Activated CD8-positive, alpha-beta memory T cell treated with anti-CD3 and anti-CD28 coated beads for 4 hours (primary cell): ENCODE measurements around the gene VAT1L.

Source experiments
- DNase-seq, 2 donors: peaks; one replicate each; pipeline ENCODE4 v3.0.0-alpha.2; 2020; ENCODE audit warnings: low read depth in 2 of 2

VAT1L gene, protein sequence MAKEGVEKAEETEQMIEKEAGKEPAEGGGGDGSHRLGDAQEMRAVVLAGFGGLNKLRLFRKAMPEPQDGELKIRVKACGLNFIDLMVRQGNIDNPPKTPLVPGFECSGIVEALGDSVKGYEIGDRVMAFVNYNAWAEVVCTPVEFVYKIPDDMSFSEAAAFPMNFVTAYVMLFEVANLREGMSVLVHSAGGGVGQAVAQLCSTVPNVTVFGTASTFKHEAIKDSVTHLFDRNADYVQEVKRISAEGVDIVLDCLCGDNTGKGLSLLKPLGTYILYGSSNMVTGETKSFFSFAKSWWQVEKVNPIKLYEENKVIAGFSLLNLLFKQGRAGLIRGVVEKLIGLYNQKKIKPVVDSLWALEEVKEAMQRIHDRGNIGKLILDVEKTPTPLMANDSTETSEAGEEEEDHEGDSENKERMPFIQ

DNA sequence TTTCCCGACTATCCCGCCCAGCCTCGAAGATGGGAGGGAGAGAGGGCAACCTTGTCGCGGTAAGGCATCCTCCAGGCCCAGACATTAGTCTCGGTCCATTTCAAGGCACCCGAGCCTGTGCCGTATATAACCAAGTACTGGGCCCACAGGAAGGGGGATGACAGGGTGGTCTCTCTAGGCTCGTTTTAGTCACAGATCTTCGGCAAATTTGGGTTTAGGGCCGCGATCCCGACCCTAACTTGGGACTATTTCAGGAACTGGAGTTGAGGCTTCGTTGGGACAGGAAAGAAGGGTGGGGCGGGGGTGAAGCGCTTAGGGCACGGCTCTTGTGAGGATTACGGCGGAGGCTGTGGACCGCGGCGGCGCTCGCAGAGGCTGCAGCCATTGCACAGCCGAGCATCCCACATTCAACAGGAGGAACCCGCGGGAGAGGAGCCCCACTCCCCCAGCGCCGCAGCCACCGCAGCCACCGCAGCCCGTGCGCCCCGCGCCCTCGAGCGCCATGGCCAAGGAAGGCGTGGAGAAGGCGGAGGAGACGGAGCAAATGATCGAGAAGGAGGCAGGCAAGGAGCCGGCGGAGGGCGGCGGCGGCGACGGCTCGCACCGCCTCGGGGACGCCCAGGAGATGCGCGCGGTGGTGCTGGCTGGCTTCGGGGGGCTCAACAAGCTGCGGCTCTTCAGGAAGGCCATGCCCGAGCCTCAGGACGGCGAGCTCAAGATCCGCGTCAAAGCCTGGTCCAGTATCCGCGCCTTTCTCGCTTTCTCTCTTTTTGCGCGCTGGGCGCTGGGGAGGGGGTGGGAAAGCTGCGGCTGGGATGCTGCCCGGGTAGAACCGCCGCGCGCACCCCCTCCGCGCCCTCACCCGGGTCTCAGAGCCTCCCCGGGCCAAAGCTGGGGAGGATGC lies at the start of gene VAT1L:
TSS of gene VAT1L (plus strand) at position 384 of the 904 bp plus-strand sequence. CDS start at position 503, 119 bp downstream.
- no peak for DNase-seq

DNA sequence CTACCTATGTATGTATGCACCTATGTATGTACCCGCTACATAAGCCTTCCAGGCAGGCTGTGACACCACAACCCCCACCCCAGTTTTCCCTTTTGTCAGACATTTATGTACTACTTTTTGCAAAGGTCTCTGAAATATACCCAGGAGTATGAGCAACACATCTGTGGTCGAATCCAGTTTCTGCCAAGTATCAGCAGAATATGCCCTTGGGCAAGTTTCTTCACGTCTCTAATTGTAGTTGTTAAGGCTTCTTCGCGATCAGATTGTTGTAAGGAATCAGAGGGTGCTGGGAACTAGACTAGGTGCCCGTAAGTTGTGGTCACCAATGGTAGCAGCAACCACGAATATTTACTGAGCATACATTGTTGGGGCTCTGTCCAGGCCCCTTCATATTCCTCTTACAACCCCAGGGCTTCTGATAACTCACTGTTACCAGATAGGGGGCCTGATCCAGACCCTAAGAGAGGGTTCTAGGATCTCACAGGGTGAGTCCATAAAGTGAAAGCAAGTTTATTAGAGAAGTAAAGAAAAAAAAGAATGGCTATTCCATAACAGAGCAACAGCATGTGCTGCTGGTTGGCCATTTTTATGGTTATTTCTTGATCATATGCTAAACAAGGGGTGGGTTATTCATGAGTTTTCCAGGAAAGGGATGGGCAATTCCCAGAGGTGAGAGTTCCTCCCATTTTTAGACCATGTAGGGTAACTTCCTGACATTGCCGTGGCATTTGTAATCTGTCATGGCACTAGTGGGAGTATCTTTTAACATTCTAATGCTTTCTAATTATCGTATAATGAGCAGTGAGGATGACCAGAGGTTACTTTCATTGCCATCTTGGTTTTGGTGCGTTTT lies 49.4 kb upstream of the VAT1L start:
- DNase-seq, result no peak

DNA sequence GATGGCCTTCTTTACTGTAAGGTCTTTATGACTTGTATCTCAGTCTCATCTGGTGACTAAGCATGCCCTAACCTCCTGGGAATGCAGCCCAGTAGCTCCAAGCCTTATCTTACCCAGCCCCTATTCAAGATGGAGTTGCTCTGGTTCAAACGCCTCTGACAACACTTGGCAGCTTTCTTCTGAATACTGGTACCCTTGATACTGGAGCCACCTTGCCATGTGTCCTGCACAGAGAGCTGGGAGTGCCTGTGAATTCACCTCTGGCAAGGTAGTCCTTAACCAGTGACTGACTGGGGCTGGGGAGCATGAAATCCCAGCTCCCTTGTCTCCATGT lies 48.8 kb upstream of the VAT1L start:
- DNase-seq, result no peak

DNA sequence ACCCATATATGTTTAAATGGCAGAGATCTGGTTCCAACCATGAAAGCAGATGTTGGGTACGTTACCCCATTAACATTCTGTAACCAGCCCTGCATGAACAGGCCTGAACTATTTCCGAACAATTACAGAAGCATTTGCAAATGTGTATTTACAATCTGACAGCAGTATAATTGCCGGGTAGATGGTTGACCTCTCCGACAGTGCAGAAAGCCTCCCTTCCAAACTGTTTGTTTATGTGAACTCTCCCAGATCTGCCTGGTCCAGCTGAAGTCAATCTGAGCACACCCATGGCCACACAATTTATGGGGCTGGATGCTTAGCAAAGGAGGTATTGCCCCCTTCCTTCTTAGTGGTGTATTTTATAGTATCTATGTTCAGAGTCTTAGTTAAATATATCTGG lies 44.2 kb upstream of the VAT1L start:
- no peak for DNase-seq

DNA sequence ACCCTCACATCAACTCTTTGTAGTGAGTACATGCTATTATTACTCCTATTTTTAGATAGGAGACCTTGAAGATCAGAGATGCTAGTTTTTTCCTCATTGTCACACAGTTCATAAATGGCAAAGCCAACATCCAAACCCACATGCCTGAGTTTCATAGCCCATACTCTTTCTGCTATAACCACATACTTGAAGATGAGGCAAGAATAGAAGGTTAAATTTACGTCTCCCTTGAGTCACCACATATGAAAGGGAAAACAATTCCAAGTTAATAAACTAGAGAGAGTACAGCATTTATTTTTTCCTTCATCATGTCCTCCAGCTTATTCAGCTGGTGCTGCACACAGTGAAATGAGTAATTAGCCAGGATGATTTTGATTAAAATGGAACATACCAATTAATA lies 42.4 kb upstream of the VAT1L start:
- no peak for DNase-seq

DNA sequence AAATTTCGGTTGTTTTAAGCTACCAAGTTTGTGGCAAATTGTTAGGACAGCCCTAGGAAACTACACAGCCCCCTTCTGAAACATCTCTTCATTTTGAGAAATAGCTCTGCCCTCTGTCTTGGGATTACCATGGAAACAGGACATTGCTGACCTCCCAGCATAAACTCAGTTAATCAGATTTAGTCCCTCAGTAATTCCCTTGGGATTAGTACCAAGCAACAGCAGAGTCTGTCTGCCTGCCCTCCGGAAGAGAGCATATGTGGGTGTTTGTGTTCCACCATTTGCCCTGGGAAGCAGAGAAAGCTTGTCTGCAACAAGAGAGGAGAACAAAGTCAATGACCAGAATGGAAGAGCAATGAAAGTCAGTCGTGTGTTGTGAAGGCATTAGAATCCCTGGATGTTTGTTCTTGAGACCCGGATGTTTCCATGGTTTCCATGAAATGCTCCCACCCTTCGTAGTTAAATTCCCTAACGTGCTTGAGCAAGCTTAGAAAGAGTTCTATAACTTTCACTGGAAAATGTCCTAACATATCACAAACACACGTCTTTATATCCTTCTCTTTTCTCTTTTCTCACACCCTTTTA lies 39.9 kb upstream of the VAT1L start:
- DNase-seq, result no peak

DNA sequence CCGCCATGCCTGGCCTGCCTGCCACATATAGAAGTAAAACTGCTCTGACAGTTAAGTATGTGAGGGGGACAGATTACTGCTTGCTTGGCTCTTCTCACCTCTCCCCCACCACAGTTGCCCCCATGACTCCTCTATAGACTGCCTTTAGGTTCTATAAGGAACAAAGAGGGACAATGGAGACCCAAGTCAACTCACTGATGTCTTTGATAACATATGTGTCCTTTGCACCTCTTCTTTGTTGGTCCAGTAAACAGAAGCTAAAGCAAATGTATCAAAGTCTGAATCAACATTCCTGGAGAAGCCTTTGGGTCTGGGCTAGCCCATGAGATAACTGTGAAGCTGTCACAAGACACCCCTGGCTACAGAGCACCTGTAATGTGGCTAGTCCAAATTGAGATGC lies 38.9 kb upstream of the VAT1L start:
- no peak for DNase-seq

DNA sequence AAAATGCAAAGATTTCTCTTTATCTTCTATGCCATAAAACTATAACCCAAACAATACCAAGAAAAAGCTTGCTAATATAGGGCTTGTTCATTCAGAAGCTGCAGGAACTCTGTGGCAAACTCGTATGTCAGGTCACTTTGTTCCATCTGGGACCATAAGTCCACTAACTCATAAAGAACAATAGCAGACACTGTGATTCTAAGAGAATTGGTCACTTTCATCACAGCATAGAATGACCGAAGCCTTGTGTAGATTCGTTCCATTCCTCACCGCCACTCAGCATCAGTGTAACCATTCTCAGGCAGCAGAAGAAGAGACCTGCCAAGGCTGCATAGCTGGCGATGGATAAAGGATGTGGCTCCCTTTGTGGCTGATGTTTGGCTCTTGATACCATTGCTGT lies 30.3 kb upstream of the VAT1L start:
- no peak for DNase-seq

DNA sequence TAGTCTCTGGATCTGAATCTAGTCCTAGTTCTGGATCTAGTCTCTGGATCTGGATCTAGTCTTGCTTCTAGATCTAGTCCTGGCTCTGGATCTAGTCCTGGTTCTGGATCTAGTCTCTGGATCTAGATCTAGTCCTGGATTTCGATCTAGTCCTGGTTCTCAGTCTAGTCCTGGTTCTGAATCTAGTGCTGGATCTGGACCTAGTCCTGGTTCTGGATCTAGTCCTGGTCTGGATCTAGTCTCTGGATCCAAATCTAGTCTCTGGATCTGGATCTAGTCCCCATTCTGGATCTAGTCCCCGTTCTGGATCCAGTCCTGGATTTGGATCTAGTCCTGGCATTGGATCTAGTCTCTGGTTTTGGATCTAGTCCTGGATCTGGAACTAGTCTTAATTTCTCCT lies 29.9 kb upstream of the VAT1L start:
- DNase-seq, result no peak

DNA sequence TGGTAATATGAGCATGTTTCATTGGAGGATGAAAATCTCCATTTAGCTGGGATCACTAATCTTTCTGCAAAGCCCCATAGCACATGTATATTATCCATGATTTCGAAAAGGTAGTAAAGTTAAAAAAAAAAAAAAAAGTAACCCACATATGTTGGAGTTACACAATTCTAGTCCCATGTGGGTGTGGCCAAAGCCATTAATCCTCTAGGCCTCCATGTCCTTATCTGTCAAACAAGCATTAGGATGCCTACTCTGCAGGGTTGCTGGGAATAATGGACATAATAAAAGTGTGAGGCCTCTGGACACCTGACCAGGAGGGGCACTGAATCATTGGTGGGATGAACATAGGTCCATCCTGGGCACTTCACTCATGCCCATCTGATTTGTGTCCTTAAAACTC lies 29.2 kb upstream of the VAT1L start:
- no peak for DNase-seq

DNA sequence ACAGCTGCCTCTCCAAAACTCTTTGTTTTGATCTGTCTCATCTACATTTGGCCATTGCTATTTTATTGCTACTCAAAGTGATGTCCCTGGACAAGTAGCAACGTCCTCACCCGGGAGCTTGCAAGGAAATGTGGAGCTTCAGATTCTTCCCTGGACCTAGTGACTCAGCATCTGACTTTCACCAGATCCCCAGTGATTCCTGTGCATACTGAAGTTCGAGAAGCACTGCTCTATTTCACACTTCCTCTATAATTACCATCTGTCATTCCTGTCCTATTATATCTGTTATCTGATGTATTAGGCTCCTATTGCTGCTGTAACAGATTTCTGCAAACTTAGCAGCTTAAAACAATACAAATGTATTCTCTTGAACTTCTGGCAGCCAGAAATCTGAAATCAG lies 28.5 kb upstream of the VAT1L start:
- DNase-seq, result no peak

DNA sequence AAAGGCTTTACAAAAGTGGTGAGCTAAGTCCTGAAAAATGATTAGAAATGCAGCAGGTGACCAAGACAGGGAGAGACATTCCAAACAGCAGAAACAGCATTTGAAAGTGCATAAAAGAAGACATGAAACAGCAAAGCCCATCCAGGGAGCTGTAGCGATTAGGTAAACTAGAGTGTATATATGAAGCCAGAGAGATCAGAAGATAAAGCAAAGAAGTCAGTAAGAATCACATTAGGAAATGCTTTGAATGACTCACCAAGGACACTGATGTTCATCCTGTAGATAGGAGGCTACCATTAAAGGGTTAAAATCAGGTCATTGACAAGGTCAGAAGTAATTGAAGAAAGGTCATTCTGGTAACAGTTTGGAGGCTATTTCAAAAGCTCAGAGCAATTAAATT lies 27.6 kb upstream of the VAT1L start:
- DNase-seq, result no peak

DNA sequence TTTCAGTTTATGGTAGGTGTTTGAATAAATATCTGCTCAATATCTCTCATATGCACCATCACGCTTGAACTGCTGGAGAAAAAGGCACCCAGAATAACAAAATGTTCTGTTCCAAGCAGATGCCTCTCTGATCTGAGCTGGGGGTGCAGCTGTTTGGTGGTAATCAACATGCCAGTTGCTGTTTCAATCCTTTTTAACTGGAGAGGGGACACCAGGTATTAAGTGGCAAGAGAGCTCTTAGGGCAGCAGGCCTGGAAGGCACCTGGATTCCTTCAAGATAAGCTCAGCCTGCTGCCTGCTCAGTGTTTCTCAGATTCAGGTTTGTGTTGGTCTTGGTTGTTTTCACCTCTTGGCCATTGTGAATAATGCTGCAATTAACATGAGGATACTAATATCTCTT lies 27.2 kb upstream of the VAT1L start:
- DNase-seq, result no peak

DNA sequence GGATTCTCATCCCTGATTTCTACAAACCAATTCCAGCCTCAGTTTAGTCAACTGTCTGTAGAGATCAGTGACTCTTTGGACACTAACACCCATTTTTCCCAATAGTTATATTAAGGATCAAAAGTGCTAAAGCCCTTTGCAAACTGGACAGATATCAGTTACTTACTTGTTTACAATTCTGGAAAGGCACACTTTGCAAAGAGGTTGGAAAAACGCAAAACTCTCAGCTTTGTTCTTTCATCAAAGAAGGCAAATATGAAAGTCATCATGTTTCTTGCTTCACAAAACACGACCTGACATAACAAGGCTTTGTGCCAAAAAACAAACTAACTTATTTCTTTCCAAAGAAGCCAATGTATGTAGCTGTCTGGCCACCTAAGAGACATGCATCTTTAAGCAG lies 26.1 kb upstream of the VAT1L start:
- no peak for DNase-seq

DNA sequence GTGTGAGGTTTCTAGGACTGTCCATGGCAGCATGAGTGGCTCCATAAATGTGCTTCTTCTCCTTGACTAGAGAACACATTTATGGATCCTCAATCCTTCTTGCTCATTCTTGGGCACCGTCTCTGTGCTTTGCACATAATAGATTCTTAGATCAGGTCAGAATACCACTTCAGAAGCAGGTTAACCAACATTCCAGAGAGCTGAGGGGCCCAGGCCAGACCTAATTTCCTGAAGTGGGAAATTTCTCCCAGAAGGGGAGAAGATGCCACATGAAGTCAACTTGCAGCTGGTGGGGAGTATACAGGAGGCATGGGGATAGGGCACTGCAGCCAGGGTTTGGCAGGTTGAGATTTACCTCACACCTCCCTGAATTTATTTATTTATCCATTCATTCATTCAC lies 24.4 kb upstream of the VAT1L start:
- no peak for DNase-seq

DNA sequence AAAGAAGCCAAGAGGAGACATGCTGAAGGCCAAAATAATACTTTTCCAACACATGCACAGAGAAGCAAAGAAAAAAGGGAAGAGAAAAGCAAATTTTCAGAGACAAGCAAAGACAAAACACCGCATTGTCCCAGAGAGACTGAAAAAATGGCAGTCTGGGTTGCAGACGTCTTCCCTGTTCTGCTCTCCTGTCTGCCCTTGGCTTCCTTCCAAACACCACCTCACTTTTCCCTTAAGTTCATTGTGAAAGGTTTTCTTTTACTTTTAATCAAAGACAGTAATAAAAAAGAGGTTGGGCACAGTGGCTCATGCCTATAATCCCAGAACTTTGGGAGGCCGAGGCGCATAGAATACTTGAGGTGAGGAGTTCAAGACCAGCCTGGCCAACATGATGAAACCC lies 21.2 kb upstream of the VAT1L start:
- no peak for DNase-seq

DNA sequence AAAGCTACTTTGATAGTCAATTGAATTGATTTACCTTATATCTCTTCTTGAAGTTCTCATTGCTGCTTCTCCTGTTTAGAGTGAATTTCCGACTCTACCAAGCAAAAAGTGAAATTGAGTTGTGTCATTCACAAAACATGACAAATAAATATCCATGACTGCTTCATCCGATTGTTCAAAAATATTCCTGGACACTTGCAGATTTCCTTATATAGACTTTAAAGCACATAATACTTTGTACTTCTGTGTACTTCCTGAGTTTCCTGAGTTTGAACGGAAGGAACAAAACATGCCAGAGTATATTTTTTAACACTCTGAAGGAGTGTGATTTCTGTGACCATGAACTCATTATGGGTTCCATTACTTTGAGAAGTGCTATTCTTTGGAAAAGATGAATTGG lies 20.5 kb upstream of the VAT1L start:
- no peak for DNase-seq

DNA sequence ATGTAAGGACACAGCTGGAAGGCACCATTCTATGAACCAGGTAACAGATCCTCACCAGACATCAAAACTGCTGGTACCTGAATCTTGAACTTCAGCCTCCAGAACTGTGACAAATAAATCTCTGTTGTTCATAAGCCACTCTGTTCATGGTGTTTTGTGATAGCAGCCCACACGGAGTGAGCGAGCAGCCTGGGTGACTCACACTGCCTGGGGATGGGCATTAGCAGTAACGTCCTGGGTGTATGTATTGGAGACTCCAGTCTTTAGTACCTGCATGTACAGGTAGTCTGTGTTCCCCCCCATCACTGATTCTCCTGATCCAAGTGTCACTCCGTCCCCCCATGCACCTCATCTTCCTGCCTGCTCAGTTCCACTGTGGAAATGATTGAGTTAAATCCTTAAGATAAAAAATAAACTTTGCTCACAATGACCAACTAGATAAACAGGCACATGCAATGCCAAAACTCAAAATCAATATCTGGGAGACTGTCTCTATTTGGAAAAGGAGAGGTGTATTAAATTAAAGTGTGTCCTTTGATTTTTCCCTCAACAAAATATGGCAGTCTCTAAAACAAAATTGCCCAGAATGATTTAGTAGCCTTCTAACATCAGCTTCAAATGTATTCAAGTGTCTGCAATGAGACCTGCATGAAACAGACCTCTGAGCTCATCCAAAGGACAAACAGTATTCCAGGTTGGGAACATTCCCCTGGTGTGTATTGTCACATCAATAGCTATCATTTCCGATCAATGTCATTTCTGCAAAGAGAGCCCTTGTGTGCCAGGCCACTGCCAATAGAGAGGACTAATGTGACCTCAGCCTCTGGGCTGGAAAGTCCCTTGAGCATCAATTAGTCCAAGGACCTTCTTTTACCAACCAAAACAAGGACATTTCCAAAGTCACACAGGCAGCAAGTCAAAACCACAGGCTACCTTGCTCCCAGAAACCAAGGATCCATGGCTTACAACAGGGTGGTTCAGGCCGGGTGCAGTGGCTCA lies 12.2 kb upstream of the VAT1L start:
- DNase-seq, result no peak

DNA sequence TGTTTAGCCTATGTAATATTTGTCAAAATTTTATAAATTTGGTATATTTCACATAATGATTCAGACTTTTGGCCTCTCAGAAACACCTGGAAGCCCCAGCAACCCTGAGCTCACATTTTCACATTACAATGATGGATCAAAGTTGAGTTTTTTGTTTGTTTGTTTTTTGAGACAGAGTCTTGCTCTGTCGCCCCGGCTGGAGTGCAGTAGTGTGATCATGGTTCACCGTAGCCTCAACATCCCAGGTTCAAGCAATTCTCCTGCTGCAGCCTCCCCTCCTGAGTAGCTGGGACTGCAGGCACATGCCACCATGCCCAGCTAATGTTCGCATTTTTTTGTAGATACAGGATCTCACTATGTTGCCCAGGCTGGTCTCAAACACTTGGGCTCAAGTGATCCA lies 10.6 kb upstream of the VAT1L start:
- DNase-seq, result no peak

DNA sequence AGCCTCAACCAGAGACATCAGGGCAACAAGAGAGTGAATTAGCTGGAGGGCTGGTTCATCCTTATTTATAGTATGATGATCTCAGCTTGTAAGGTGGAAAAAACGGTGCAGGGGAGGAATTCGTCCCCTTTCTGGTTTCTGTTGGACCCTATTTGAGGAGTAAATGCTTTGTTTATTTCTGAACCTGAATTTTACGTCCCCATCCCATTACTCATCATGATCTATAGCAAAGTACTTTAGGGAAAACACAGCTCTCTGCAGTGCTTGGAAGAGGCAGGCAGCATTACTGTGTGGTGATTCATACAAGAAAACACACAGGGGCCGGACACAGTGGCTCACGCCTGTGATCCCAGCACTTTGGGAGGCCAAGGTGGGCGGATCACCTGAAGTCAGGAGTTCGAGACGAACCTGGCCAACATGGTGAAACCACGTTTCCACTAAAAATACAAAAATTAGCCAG lies 8.0 kb upstream of the VAT1L start:
- DNase-seq, result no peak

DNA sequence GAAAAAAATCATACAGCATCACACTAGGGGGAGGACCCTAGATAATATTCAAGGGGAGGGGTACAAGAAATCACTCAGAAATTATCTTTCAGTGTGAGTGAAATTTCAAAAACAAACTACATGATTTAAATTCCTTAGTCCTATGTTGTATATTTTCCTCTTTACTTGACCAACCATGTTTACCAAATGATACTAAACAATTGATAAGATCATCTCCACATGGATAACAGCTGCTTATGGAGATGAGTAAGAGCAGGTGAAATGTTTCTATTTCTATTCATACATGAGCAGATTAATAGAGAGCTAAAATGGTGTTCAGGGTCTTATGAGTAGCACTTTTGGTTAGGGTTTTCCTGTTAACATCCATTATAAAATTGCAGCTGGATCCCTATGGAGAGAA lies 7.3 kb upstream of the VAT1L start:
- DNase-seq, result no peak
